ENCODE data around the gene ZNF234.
A peak's percentile ranks its signal among the peaks of the same experiment; 100 is the strongest.

DNA sequence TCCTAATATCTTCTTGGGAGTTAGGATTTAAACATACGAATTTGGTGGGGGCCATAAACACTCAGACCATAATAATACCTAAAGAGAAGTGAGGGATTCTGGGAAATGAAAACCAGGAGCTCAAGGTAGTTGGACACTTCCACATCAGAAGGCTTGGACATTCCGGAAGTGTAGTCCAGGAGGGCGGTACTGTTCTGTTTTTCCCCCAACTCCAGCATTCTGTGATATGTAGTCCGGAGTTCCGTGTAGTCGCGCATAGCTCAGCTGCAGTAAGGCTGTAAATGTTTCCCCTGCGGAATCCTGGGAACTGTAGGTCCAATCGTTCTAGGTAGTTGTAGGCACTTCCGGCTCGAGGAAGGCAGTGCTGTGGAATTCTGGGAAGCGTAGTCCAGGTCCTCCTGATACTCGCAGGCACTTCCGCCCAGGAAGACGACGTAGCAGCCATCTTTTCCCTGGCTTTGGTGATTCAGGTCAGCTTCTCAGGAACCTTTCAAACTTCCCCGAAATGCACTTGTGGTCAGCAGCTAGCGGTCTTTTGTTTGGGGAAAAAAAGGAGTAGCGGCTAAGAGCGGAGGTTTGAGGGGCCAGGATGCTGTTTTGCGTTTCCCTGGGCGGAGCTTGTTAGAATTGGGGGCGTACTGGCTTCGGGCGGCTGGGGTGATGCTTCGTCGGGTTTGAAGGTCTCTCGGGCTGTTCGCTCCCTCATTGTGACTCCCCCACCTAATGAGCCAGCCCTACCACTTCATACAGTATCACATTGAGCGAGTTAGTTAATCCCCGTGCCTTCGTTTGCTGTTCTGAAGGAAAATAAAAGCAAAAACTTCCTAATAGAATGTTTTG is 23.5 kb downstream of the ZNF234 start, which contains the start of gene ZNF226:
- TF ChIP-seq SP1 (IDR thresholded peaks at IDR 0.05) (no peak), FOXK2 (IDR thresholded peaks at IDR 0.05) (no peak), BHLHE40 (IDR thresholded peaks at IDR 0.05; ENCODE audit: borderline replicate concordance) (no peak), FOXM1 (IDR thresholded peaks at IDR 0.05; ENCODE audit: borderline replicate concordance) (no peak), HDGF (IDR thresholded peaks at IDR 0.05; ENCODE audit: borderline replicate concordance) (no peak), LEF1 (IDR thresholded peaks at IDR 0.05; ENCODE audit: borderline replicate concordance) (no peak), TARDBP (IDR thresholded peaks at IDR 0.05) (no peak), ARNT (IDR thresholded peaks at IDR 0.05) (no peak), ELF4 (IDR thresholded peaks at IDR 0.05) (peak; percentile 88), SUZ12 (IDR thresholded peaks at IDR 0.05) (0 out of 2 replicates have a peak, but pooled peaks have one; percentile 38), NFRKB (IDR thresholded peaks at IDR 0.05) (no peak)
- TF ChIP-seq, protein P1, sequence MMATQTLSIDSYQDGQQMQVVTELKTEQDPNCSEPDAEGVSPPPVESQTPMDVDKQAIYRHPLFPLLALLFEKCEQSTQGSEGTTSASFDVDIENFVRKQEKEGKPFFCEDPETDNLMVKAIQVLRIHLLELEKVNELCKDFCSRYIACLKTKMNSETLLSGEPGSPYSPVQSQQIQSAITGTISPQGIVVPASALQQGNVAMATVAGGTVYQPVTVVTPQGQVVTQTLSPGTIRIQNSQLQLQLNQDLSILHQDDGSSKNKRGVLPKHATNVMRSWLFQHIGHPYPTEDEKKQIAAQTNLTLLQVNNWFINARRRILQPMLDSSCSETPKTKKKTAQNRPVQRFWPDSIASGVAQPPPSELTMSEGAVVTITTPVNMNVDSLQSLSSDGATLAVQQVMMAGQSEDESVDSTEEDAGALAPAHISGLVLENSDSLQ (IDR thresholded peaks at IDR 0.05): no peak

Measured in HEK293T (cell line).